ENCODE data around the gene CHRNE. TPM values are rescaled to one million over a fixed set of nuclear protein-coding genes. Genes with fewer than 3 reads are reported as not detected.

The CHRNE gene
- polyA plus RNA-seq, 1 donor (not counting 4 experiments of a cell fraction or from before 2014, with no cell fraction given) = 0.04 TPM

- peaks cover 10% of the 10 kb centered on the region for H4K20me1 ChIP-seq (ENCODE audit: control insufficient read depth, extremely low read depth, insufficient read depth, low read length)
- no peaks in the 10 kb centered on the region for H3K27me3 ChIP-seq (ENCODE audit: control insufficient read depth, extremely low read depth, insufficient read depth, low read length)
- TF ChIP-seq EZH2 (IDR thresholded peaks at IDR 0.05; ENCODE audit: low read length) (no peak), CTCF (optimal IDR thresholded peaks at IDR 0.05 in 1 of 3, IDR thresholded peaks at IDR 0.05 in 1 of 3, conservative IDR thresholded peaks at IDR 0.05 in 1 of 3; ENCODE audit: extremely low read depth in 1 of 3, insufficient read depth in 2 of 3, low read length in 3 of 3) (no peak)
- no peak overlapping the region for H3K9ac ChIP-seq (ENCODE audit: control insufficient read depth, extremely low read depth, insufficient read depth, low read length)
- peaks cover 6% of the 10 kb centered on the region for H3K4me1 ChIP-seq (ENCODE audit: control insufficient read depth, extremely low read depth, insufficient read depth, low read length)
- no peak for FAIRE-seq
- no peak overlapping the region for H3K4me3 ChIP-seq (ENCODE audit: control insufficient read depth in 2 of 3, extremely low read depth in 1 of 3, insufficient read depth in 2 of 3, low read depth in 1 of 3, low read length in 3 of 3)
- peaks cover 49 to 51% of the 10 kb centered on the region in 2 experiments for H3K36me3 ChIP-seq (ENCODE audit: control insufficient read depth in 2 of 2, extremely low read depth in 1 of 2, insufficient read depth in 2 of 2, low read length in 2 of 2)
- no peaks in the 10 kb centered on the region for H3K9me3 ChIP-seq (ENCODE audit: control insufficient read depth, low read depth, low read length)
- no peak overlapping the region for H3K27ac ChIP-seq (ENCODE audit: control insufficient read depth, insufficient read depth, low read length)
- H3K79me2 ChIP-seq (ENCODE audit: control insufficient read depth, insufficient read depth, low read length) = no peaks in the 10 kb centered on the region
- dilution Hi-C loops (cut with MboI; ENCODE audit: extremely low pct_ligation_motif_present, low sequenced_read_pairs) = no loop called here
- no peak overlapping the region for H2AFZ ChIP-seq (ENCODE audit: control insufficient read depth, low read length)
- H3K4me2 ChIP-seq (ENCODE audit: control insufficient read depth, extremely low read depth, insufficient read depth, low read depth, low read length) = no peak overlapping the region
- DNase-seq (ENCODE audit: low read depth, low spot score) = no peak
- H3K9me1 ChIP-seq (ENCODE audit: control insufficient read depth, extremely low read depth, insufficient read depth, low read length) = no peaks in the 10 kb centered on the region
Observed at GRCh38 chr17:4895121-4895520, 7.8 kb downstream of the CHRNE start.

- dilution Hi-C loops (cut with MboI; ENCODE audit: extremely low pct_ligation_motif_present, low sequenced_read_pairs) = no loop called here
- Histone ChIP-seq H3K79me2 (ENCODE audit: control insufficient read depth, insufficient read depth, low read length) (no peaks in the 10 kb centered on the region), H3K4me3 (ENCODE audit: control insufficient read depth in 2 of 3, extremely low read depth in 1 of 3, insufficient read depth in 2 of 3, low read depth in 1 of 3, low read length in 3 of 3) (no peak overlapping the region), H3K4me2 (ENCODE audit: control insufficient read depth, extremely low read depth, insufficient read depth, low read depth, low read length) (no peak overlapping the region), H3K27ac (ENCODE audit: control insufficient read depth, insufficient read depth, low read length) (no peak overlapping the region), H3K27me3 (ENCODE audit: control insufficient read depth, extremely low read depth, insufficient read depth, low read length) (no peaks in the 10 kb centered on the region), H3K9me3 (ENCODE audit: control insufficient read depth, low read depth, low read length) (no peaks in the 10 kb centered on the region), H2AFZ (ENCODE audit: control insufficient read depth, low read length) (no peak overlapping the region), H3K36me3 (ENCODE audit: control insufficient read depth in 2 of 2, extremely low read depth in 1 of 2, insufficient read depth in 2 of 2, low read length in 2 of 2) (peaks cover 54% of the 10 kb centered on the region in 2 experiments), H3K4me1 (ENCODE audit: control insufficient read depth, extremely low read depth, insufficient read depth, low read length) (peaks cover 6% of the 10 kb centered on the region), H4K20me1 (ENCODE audit: control insufficient read depth, extremely low read depth, insufficient read depth, low read length) (peaks cover 10% of the 10 kb centered on the region), H3K9ac (ENCODE audit: control insufficient read depth, extremely low read depth, insufficient read depth, low read length) (no peak overlapping the region), H3K9me1 (ENCODE audit: control insufficient read depth, extremely low read depth, insufficient read depth, low read length) (no peaks in the 10 kb centered on the region)
- FAIRE-seq (no peak), DNase-seq (ENCODE audit: low read depth, low spot score) (no peak)
- TF ChIP-seq CTCF (optimal IDR thresholded peaks at IDR 0.05 in 1 of 3, IDR thresholded peaks at IDR 0.05 in 1 of 3, conservative IDR thresholded peaks at IDR 0.05 in 1 of 3; ENCODE audit: extremely low read depth in 1 of 3, insufficient read depth in 2 of 3, low read length in 3 of 3) (no peak), EZH2 (IDR thresholded peaks at IDR 0.05; ENCODE audit: low read length) (no peak)
Observed at GRCh38 chr17:4893721-4894560, 9.0 kb downstream of the CHRNE start.

All from keratinocyte (primary cell).